Stimulated activated naive B cell treated with anti-CD40 and anti-IgM and Interleukin-4, amounts not matched to agents 10 μg/mL and 1 μg/mL and 100 μg/mL, for 72 hours (primary cell): ENCODE data around the gene PITX3.
"Not testable (repeated sequence)": the region's sequence is repeated elsewhere in the genome, so short reads cannot be mapped to it uniquely, and the experiment has no call there.

ENCODE experiments used
- ATAC-seq, 2 donors: fragments of 150-1000 bp; cut with Tn5 transposase; replicated peaks; 2 replicates each; pipeline ENCODE4 v1.10.0; 2021; ENCODE audit warnings: moderate library complexity in 1 of 2
- DNase-seq: peaks from one replicate; pipeline ENCODE4 v3.0.0; 2021
- H3K27ac Mint-ChIP-seq: one replicate; pipeline ENCODE4 v1.8.0; 2022; ENCODE audit warnings: mild to moderate bottlenecking, mixed read lengths
- H3K27me3 Mint-ChIP-seq, 2 donors: one replicate each; pipeline ENCODE4 v1.8.0; 2022; ENCODE audit warnings: mixed read lengths in 2 of 2
- H3K36me3 Mint-ChIP-seq, 2 donors: one replicate each; pipeline ENCODE4 v1.8.0; 2022; ENCODE audit warnings: mixed read lengths in 2 of 2, mild to moderate bottlenecking in 1 of 2
- H3K4me1 Mint-ChIP-seq, 2 donors: one replicate each; pipeline ENCODE4 v1.8.0; 2022; ENCODE audit warnings: mixed read lengths in 2 of 2, mild to moderate bottlenecking in 1 of 2
- H3K4me3 Mint-ChIP-seq, 2 donors: one replicate each; pipeline ENCODE4 v1.8.0; 2022; ENCODE audit warnings: mild to moderate bottlenecking in 2 of 2, mixed read lengths in 2 of 2, moderate library complexity in 1 of 2
- H3K9me3 Mint-ChIP-seq, 2 donors: one replicate each; pipeline ENCODE4 v1.8.0; 2022; ENCODE audit warnings: mixed read lengths in 2 of 2, mild to moderate bottlenecking in 1 of 2

PITX3 gene

GRCh38 chr10:102269017-102269416 lies 27.7 kb upstream of the PITX3 start:
- peaks cover 28 to 38% of the 10 kb centered on the region in 2 donors for H3K4me1 Mint-ChIP-seq
- ATAC-seq (no peak), DNase-seq (no peak)
- peak overlapping the region; percentile 88 for H3K27ac Mint-ChIP-seq
- H3K36me3 Mint-ChIP-seq: peaks cover 21 to 37% of the 10 kb centered on the region in 2 donors
- no peaks in the 10 kb centered on the region for H3K27me3 Mint-ChIP-seq
- no peaks in the 10 kb centered on the region for H3K9me3 Mint-ChIP-seq
- no peak overlapping the region for H3K4me3 Mint-ChIP-seq

GRCh38 chr10:102268375-102268888 lies 27.1 kb upstream of the PITX3 start:
- Mint-ChIP-seq H3K27me3 (no peaks in the 10 kb centered on the region), H3K4me3 (no peak overlapping the region), H3K4me1 (peaks cover 28 to 38% of the 10 kb centered on the region in 2 donors), H3K36me3 (peaks cover 21 to 37% of the 10 kb centered on the region in 2 donors), H3K9me3 (no peaks in the 10 kb centered on the region), H3K27ac (peak overlapping the region; percentile 11)
- DNase-seq: no peak
- peak; percentile 77 to 81 for ATAC-seq

- ATAC-seq: peak; percentile 63 to 65
- Mint-ChIP-seq H3K4me3 (no peak overlapping the region), H3K27me3 (no peaks in the 10 kb centered on the region), H3K36me3 (peaks cover 21 to 37% of the 10 kb centered on the region in 2 donors), H3K27ac (peak overlapping the region; percentile 11), H3K9me3 (no peaks in the 10 kb centered on the region), H3K4me1 (peaks cover 27 to 38% of the 10 kb centered on the region in 2 donors)
- no peak for DNase-seq
Measured at GRCh38 chr10:102267748-102268147, 26.4 kb upstream of the PITX3 start.

GRCh38 chr10:102266670-102267069 lies 25.4 kb upstream of the PITX3 start:
- Mint-ChIP-seq H3K27me3 (no peaks in the 10 kb centered on the region), H3K9me3 (no peaks in the 10 kb centered on the region), H3K4me1 (peaks cover 28 to 38% of the 10 kb centered on the region in 2 donors), H3K4me3 (no peak overlapping the region), H3K36me3 (peaks cover 26 to 41% of the 10 kb centered on the region in 2 donors), H3K27ac (peak overlapping the region; percentile 31)
- no peak for DNase-seq
- ATAC-seq: no peak

- DNase-seq (no peak), ATAC-seq (no peak)
- peak overlapping the region; percentile 62 for H3K27ac Mint-ChIP-seq
- peaks cover 28 to 36% of the 10 kb centered on the region in 2 donors for H3K4me1 Mint-ChIP-seq
- H3K27me3 Mint-ChIP-seq: no peaks in the 10 kb centered on the region
- no peaks in the 10 kb centered on the region for H3K9me3 Mint-ChIP-seq
- peaks cover 28 to 52% of the 10 kb centered on the region in 2 donors for H3K36me3 Mint-ChIP-seq
- no peak overlapping the region for H3K4me3 Mint-ChIP-seq
Measured at GRCh38 chr10:102264371-102264770, 23.1 kb upstream of the PITX3 start.

GRCh38 chr10:102262744-102263370 lies 21.5 kb upstream of the PITX3 start:
- DNase-seq: no peak
- Mint-ChIP-seq H3K4me1 (peaks cover 16 to 21% of the 10 kb centered on the region in 2 donors), H3K27me3 (no peaks in the 10 kb centered on the region), H3K4me3 (no peak overlapping the region), H3K36me3 (peaks cover 25 to 49% of the 10 kb centered on the region in 2 donors), H3K9me3 (no peaks in the 10 kb centered on the region), H3K27ac (peak overlapping the region; percentile 44)
- ATAC-seq: no peak

GRCh38 chr10:102261842-102262241 lies 20.5 kb upstream of the PITX3 start:
- ATAC-seq (no peak), DNase-seq (no peak)
- Mint-ChIP-seq H3K36me3 (peaks cover 24 to 43% of the 10 kb centered on the region in 2 donors), H3K4me1 (peaks cover 10 to 11% of the 10 kb centered on the region in 2 donors), H3K27me3 (no peaks in the 10 kb centered on the region), H3K9me3 (no peaks in the 10 kb centered on the region), H3K4me3 (no peak overlapping the region), H3K27ac (no peak overlapping the region)

- Mint-ChIP-seq H3K9me3 (no peaks in the 10 kb centered on the region), H3K27me3 (no peaks in the 10 kb centered on the region), H3K27ac (no peak overlapping the region), H3K4me1 (peaks cover 5 to 10% of the 10 kb centered on the region in 2 donors), H3K36me3 (peaks cover 20 to 40% of the 10 kb centered on the region in 2 donors), H3K4me3 (no peak overlapping the region)
- ATAC-seq (no peak), DNase-seq (no peak)
Measured at GRCh38 chr10:102261196-102261595, 19.9 kb upstream of the PITX3 start.

GRCh38 chr10:102255404-102255803 lies 14.1 kb upstream of the PITX3 start:
- ATAC-seq (no peak), DNase-seq (no peak)
- Mint-ChIP-seq H3K4me1 (peaks cover 2 to 5% of the 10 kb centered on the region in 2 donors), H3K27me3 (no peaks in the 10 kb centered on the region), H3K27ac (no peak overlapping the region), H3K9me3 (no peaks in the 10 kb centered on the region), H3K36me3 (peaks cover 5 to 20% of the 10 kb centered on the region in 2 donors), H3K4me3 (no peak overlapping the region)

GRCh38 chr10:102254426-102254825 lies 13.1 kb upstream of the PITX3 start:
- no peak for ATAC-seq
- no peak for DNase-seq
- no peaks in the 10 kb centered on the region for H3K27me3 Mint-ChIP-seq
- H3K27ac Mint-ChIP-seq: no peak overlapping the region
- H3K4me1 Mint-ChIP-seq: peaks cover 2 to 5% of the 10 kb centered on the region in 2 donors
- H3K9me3 Mint-ChIP-seq: no peaks in the 10 kb centered on the region
- H3K36me3 Mint-ChIP-seq: peaks cover 5 to 14% of the 10 kb centered on the region in 2 donors
- H3K4me3 Mint-ChIP-seq: no peak overlapping the region

- H3K27ac Mint-ChIP-seq, ATAC-seq, H3K9me3 Mint-ChIP-seq, H3K27me3 Mint-ChIP-seq, H3K4me3 Mint-ChIP-seq, DNase-seq: not testable (repeated sequence)
- H3K36me3 Mint-ChIP-seq: peaks cover 8 to 23% of the 10 kb centered on the region in 2 donors
- peaks cover 7 to 13% of the 10 kb centered on the region in 2 donors for H3K4me1 Mint-ChIP-seq
Measured at GRCh38 chr10:102252508-102252907, 11.2 kb upstream of the PITX3 start.

GRCh38 chr10:102247734-102248133 lies 6.4 kb upstream of the PITX3 start:
- Mint-ChIP-seq H3K27ac (no peak overlapping the region), H3K36me3 (peaks cover 10 to 26% of the 10 kb centered on the region in 2 donors), H3K27me3 (peaks cover 6% of the 10 kb centered on the region in 2 donors), H3K9me3 (no peaks in the 10 kb centered on the region), H3K4me1 (peaks cover 25 to 31% of the 10 kb centered on the region in 2 donors), H3K4me3 (peak overlapping the region; percentile 29 to 65)
- ATAC-seq: no peak
- no peak for DNase-seq

GRCh38 chr10:102246261-102246660 lies 4.9 kb upstream of the PITX3 start:
- Mint-ChIP-seq H3K27me3 (peaks cover 14 to 20% of the 10 kb centered on the region in 2 donors), H3K4me1 (peaks cover 28 to 41% of the 10 kb centered on the region in 2 donors), H3K4me3 (peak overlapping the region; percentile 95 to 99), H3K36me3 (peaks cover 9 to 22% of the 10 kb centered on the region in 2 donors), H3K27ac (peak overlapping the region; percentile 95), H3K9me3 (no peaks in the 10 kb centered on the region)
- DNase-seq: no peak
- ATAC-seq: no peak

GRCh38 chr10:102245932-102246251 lies 4.6 kb upstream of the PITX3 start:
- DNase-seq (no peak), ATAC-seq (no peak)
- Mint-ChIP-seq H3K9me3 (no peaks in the 10 kb centered on the region), H3K27me3 (peaks cover 17 to 24% of the 10 kb centered on the region in 2 donors), H3K27ac (peak overlapping the region; percentile 95), H3K36me3 (peaks cover 9 to 22% of the 10 kb centered on the region in 2 donors), H3K4me1 (peaks cover 30 to 45% of the 10 kb centered on the region in 2 donors), H3K4me3 (peak overlapping the region; percentile 95 to 99)
